GM19238 (cell line): Measurements from ENCODE around the gene SLC2A5.
A peak's percentile ranks its signal among the peaks of the same experiment; 100 is the strongest.
"Not testable (repeated sequence)": the region's sequence is repeated elsewhere in the genome, so short reads cannot be mapped to it uniquely, and the experiment has no call there.

ENCODE experiments used
- DNase-seq: peaks from one replicate; pipeline ENCODE4 v3.0.0; 2011; ENCODE audit warnings: low spot score; ENCODE audit not compliant: insufficient read length

SLC2A5 gene

GRCh38 chr1:9038338-9038650 lies 31.1 kb downstream of the SLC2A5 start:
- DNase-seq, result no peak

GRCh38 chr1:9037476-9038337 lies 31.7 kb downstream of the SLC2A5 start:
- DNase-seq, result peak; percentile 44

- no peak for DNase-seq
Observed at GRCh38 chr1:9035226-9035625, 34.2 kb downstream of the SLC2A5 start.

- DNase-seq, result no peak
Observed at GRCh38 chr1:9033363-9033762, 36.1 kb downstream of the SLC2A5 start.

GRCh38 chr1:9031484-9032259 lies 37.8 kb downstream of the SLC2A5 start:
- no peak for DNase-seq

- not testable (repeated sequence) for DNase-seq
Observed at GRCh38 chr1:9031077-9031476, 38.4 kb downstream of the SLC2A5 start.

- no peak for DNase-seq
Observed at GRCh38 chr1:9028921-9029705, 40.3 kb downstream of the SLC2A5 start.

GRCh38 chr1:9027307-9027706 lies 42.1 kb downstream of the SLC2A5 start:
- DNase-seq, result no peak

GRCh38 chr1:9025449-9025848 lies 44.0 kb downstream of the SLC2A5 start:
- DNase-seq, result no peak

- no peak for DNase-seq
Observed at GRCh38 chr1:9024837-9025236, 44.6 kb downstream of the SLC2A5 start.

GRCh38 chr1:9022773-9023172 lies 46.7 kb downstream of the SLC2A5 start:
- DNase-seq, result no peak

GRCh38 chr1:9022026-9022738 lies 47.3 kb downstream of the SLC2A5 start:
- DNase-seq, result not testable (repeated sequence)

- DNase-seq, result no peak
Observed at GRCh38 chr1:9020305-9020704, 49.1 kb downstream of the SLC2A5 start.

GRCh38 chr1:9019896-9020295 lies 49.5 kb downstream of the SLC2A5 start:
- DNase-seq, result no peak

- no peak for DNase-seq
Observed at GRCh38 chr1:9018333-9018732, 51.1 kb downstream of the SLC2A5 start.

GRCh38 chr1:9016455-9016854 lies 53.0 kb downstream of the SLC2A5 start:
- no peak for DNase-seq

- DNase-seq, result no peak
Observed at GRCh38 chr1:9014475-9015375, 54.7 kb downstream of the SLC2A5 start.

- DNase-seq, result no peak
Observed at GRCh38 chr1:9013819-9014218, 55.6 kb downstream of the SLC2A5 start.

- DNase-seq, result no peak
Observed at GRCh38 chr1:9010781-9011323, 58.6 kb downstream of the SLC2A5 start.
